DMS153 treated with DMSO at 0.1 percent for 48 hours (cell line): ENCODE data around the gene CLMP.

ENCODE experiments used
- DNase-seq: peaks from one replicate; lab custom pipeline; 2025; ENCODE audit not compliant: unreplicated experiment; lab: John Stamatoyannopoulos, UW

Gene CLMP

GRCh38 chr11:123195188-123196059, at the start of gene CLMP:
Gene CLMP (minus strand): TSS chr11:123195248. CDS start chr11:123194940, 308 bp downstream.
- DNase-seq = no peak

GRCh38 chr11:123241874-123242543, 47.0 kb upstream of the CLMP start:
- no peak for DNase-seq

- no peak for DNase-seq
Measured at GRCh38 chr11:123241294-123241693, 46.2 kb upstream of the CLMP start.

- no peak for DNase-seq
Measured at GRCh38 chr11:123239191-123240150, 44.4 kb upstream of the CLMP start.

GRCh38 chr11:123238297-123238696, 43.2 kb upstream of the CLMP start:
- DNase-seq = no peak

- DNase-seq = no peak
Measured at GRCh38 chr11:123236879-123237278, 41.8 kb upstream of the CLMP start.

- DNase-seq = no peak
Measured at GRCh38 chr11:123235656-123236261, 40.7 kb upstream of the CLMP start.

- DNase-seq = no peak
Measured at GRCh38 chr11:123235117-123235655, 40.1 kb upstream of the CLMP start.

- no peak for DNase-seq
Measured at GRCh38 chr11:123233975-123234334, 38.9 kb upstream of the CLMP start.

GRCh38 chr11:123233280-123233974, 38.4 kb upstream of the CLMP start:
- DNase-seq = no peak

GRCh38 chr11:123231777-123232176, 36.7 kb upstream of the CLMP start:
- DNase-seq = no peak

GRCh38 chr11:123231256-123231655, 36.2 kb upstream of the CLMP start:
- no peak for DNase-seq

- DNase-seq = no peak
Measured at GRCh38 chr11:123230346-123230745, 35.3 kb upstream of the CLMP start.

GRCh38 chr11:123228496-123229163, 33.6 kb upstream of the CLMP start:
- DNase-seq = no peak

GRCh38 chr11:123227763-123228495, 32.9 kb upstream of the CLMP start:
- no peak for DNase-seq

GRCh38 chr11:123221584-123221983, 26.5 kb upstream of the CLMP start:
- no peak for DNase-seq

GRCh38 chr11:123221096-123221561, 26.1 kb upstream of the CLMP start:
- no peak for DNase-seq

- DNase-seq = no peak
Measured at GRCh38 chr11:123219066-123219690, 24.1 kb upstream of the CLMP start.
